IMR-90 (cell line): ENCODE results near the gene ACOT7. TPM values are rescaled to one million over a fixed set of nuclear protein-coding genes. Genes with fewer than 3 reads are reported as not detected.

Source experiments
- ATAC-seq: fragments of 200-7000 bp; cut with Tn5 transposase; 2 replicates; pipeline ENCODE4 v1.9.1; 2020; ENCODE audit warnings: low read depth, mild to moderate bottlenecking, moderate library complexity
- BruUV-seq: library from RNA; stranded (reverse); fragments of 400-500 nt; replicated peaks from 2 replicates; lab custom pipeline; 2021; lab: Mats Ljungman, UMichigan
- CTCF ChIA-PET: fragments of 300-600 bp; formaldehyde crosslinking; extraction: SDS; loops from one replicate; lab custom pipeline; 2021; ENCODE audit warnings: antibody characterized with exemption; lab: Yijun Ruan, JAX
- POLR2A ChIA-PET: fragments of 300-600 bp; sonication (Branson Sonifier 250); formaldehyde crosslinking; loops from one replicate; lab custom pipeline; 2022; ENCODE audit warnings: antibody characterized with exemption; ENCODE audit not compliant: unreplicated experiment; lab: Charles Lee
- DNase-seq: peaks from one replicate; pipeline ENCODE4 v3.0.0; 2013
- H2AFZ ChIP-seq: replicated peaks from 2 replicates; pipeline ENCODE3; 2013; ENCODE audit warnings: low read length, mild to moderate bottlenecking; ENCODE audit not compliant: poor library complexity
- H2AK5ac ChIP-seq: 2 replicates; pipeline ENCODE4 v1.6.1; 2013; ENCODE audit warnings: low read depth, low read length, inconsistent platforms
- H2AK9ac ChIP-seq: replicated peaks from 2 replicates; pipeline ENCODE3; 2013; ENCODE audit warnings: mild to moderate bottlenecking, low read depth, low read length, moderate library complexity; ENCODE audit not compliant: poor library complexity
- H2BK120ac ChIP-seq: 2 replicates; pipeline ENCODE4 v1.6.1; 2013; ENCODE audit warnings: low read depth, low read length, inconsistent platforms
- H2BK15ac ChIP-seq: 3 replicates; pipeline ENCODE4 v1.6.1; 2013; ENCODE audit warnings: low read depth, low read length, inconsistent platforms
- H2BK20ac ChIP-seq: 2 replicates; pipeline ENCODE4 v1.6.1; 2013; ENCODE audit warnings: low read depth, mild to moderate bottlenecking, inconsistent platforms, low read length, moderate library complexity
- H2BK5ac ChIP-seq: 2 replicates; pipeline ENCODE4 v1.6.1; 2013; ENCODE audit warnings: mild to moderate bottlenecking, low read depth, low read length, inconsistent platforms; ENCODE audit not compliant: poor library complexity, severe bottlenecking
- H3K14ac ChIP-seq: replicated peaks from 2 replicates; pipeline ENCODE4 v1.6.1; 2013; ENCODE audit warnings: low read depth, low read length, inconsistent platforms
- H3K18ac ChIP-seq: 2 replicates; pipeline ENCODE4 v1.6.1; 2013; ENCODE audit warnings: low read depth, low read length, control low read depth
- H3K23ac ChIP-seq: 2 replicates; pipeline ENCODE4 v1.6.1; 2013; ENCODE audit warnings: low read depth, low read length, inconsistent platforms
- H3K27ac ChIP-seq: 2 replicates; pipeline ENCODE4 v1.5.1; 2013; ENCODE audit warnings: mild to moderate bottlenecking, control low read depth, low read length; ENCODE audit not compliant: insufficient read depth
- H3K27me3 ChIP-seq: 2 replicates; pipeline ENCODE4 v1.6.1; 2013; ENCODE audit warnings: low read length; ENCODE audit not compliant: control insufficient read depth, insufficient read depth
- H3K36me3 ChIP-seq: 2 replicates; pipeline ENCODE4 v1.6.1; 2013; ENCODE audit warnings: low read length, mixed read lengths; ENCODE audit not compliant: control insufficient read depth, insufficient read depth
- H3K4ac ChIP-seq: 2 replicates; pipeline ENCODE4 v1.6.1; 2013; ENCODE audit warnings: low read depth, low read length, inconsistent platforms
- H3K4me1 ChIP-seq: 2 replicates; pipeline ENCODE4 v1.6.1; 2013; ENCODE audit warnings: low read length, mixed read lengths; ENCODE audit not compliant: control insufficient read depth, insufficient read depth
- H3K4me2 ChIP-seq: 2 replicates; pipeline ENCODE4 v1.6.1; 2013; ENCODE audit warnings: low read depth, mild to moderate bottlenecking, control low read depth, low read length, moderate library complexity
- H3K4me3 ChIP-seq: 2 replicates; pipeline ENCODE4 v1.5.1; 2013; ENCODE audit warnings: low read depth, mild to moderate bottlenecking, control low read depth, low read length, moderate library complexity; ENCODE audit not compliant: insufficient read depth
- H3K56ac ChIP-seq: 2 replicates; pipeline ENCODE4 v1.6.1; 2013; ENCODE audit warnings: low read length, inconsistent platforms; ENCODE audit not compliant: insufficient read depth; ENCODE audit errors: extremely low read depth
- H3K79me1 ChIP-seq, 2 experiments: 2 replicates each; pipeline ENCODE4 v1.6.1; 2013; ENCODE audit warnings: low read length in 2 of 2, inconsistent platforms in 1 of 2, low read depth in 1 of 2
- H3K9ac ChIP-seq: 2 replicates; pipeline ENCODE4 v1.6.1; 2013; ENCODE audit warnings: low read depth, low read length, control low read depth
- H3K9me1 ChIP-seq: 2 replicates; pipeline ENCODE4 v1.6.1; 2013; ENCODE audit warnings: low read length, inconsistent platforms; ENCODE audit not compliant: insufficient read depth
- H3K9me3 ChIP-seq: 2 replicates; pipeline ENCODE4 v1.6.1; 2013; ENCODE audit warnings: low read length; ENCODE audit not compliant: control insufficient read depth, insufficient read depth
- H4K20me1 ChIP-seq: 2 replicates; pipeline ENCODE4 v1.6.1; 2013; ENCODE audit warnings: low read length, inconsistent platforms; ENCODE audit not compliant: insufficient read depth
- H4K5ac ChIP-seq: 2 replicates; pipeline ENCODE4 v1.6.1; 2013; ENCODE audit warnings: mild to moderate bottlenecking, low read depth, low read length, control low read depth
- H4K8ac ChIP-seq, 2 experiments: 2 replicates each; pipeline ENCODE4 v1.6.1; 2013; ENCODE audit warnings: low read depth in 2 of 2, low read length in 2 of 2, control low read depth in 1 of 2, inconsistent platforms in 1 of 2
- H4K91ac ChIP-seq: 2 replicates; pipeline ENCODE4 v1.6.1; 2013; ENCODE audit warnings: low read depth, low read length, inconsistent platforms; ENCODE audit not compliant: insufficient read depth
- BHLHE40 ChIP-seq: fragments of 150-350 bp; IDR thresholded peaks from 2 replicates; pipeline ENCODE4 v1.6.1; 2016; ENCODE audit warnings: mild to moderate bottlenecking, low read depth, low read length
- CEBPB ChIP-seq: IDR thresholded peaks from 2 replicates; pipeline ENCODE4 v1.6.1; 2012; ENCODE audit warnings: low read depth, low read length, improper control_type of control experiment
- CHD1 ChIP-seq: IDR thresholded peaks from 2 replicates; pipeline ENCODE4 v1.6.1; 2012; ENCODE audit warnings: low read depth, low read length, improper control_type of control experiment
- ELK1 ChIP-seq: fragments of 150-350 bp; IDR thresholded peaks from 2 replicates; pipeline ENCODE4 v1.6.1; 2016; ENCODE audit warnings: low read depth, mild to moderate bottlenecking, low read length, moderate library complexity, borderline replicate concordance
- FOS ChIP-seq: fragments of 150-350 bp; IDR thresholded peaks from 2 replicates; pipeline ENCODE4 v1.6.1; 2016; ENCODE audit warnings: low read depth, low read length
- MAFK ChIP-seq: IDR thresholded peaks from 2 replicates; pipeline ENCODE4 v1.6.1; 2012; ENCODE audit warnings: low read depth, low read length, improper control_type of control experiment
- MAZ ChIP-seq: IDR thresholded peaks from 2 replicates; pipeline ENCODE4 v1.6.1; 2012; ENCODE audit warnings: low read depth, mild to moderate bottlenecking, low read length, improper control_type of control experiment, moderate library complexity, borderline replicate concordance
- MXI1 ChIP-seq: IDR thresholded peaks from 2 replicates; pipeline ENCODE4 v1.6.1; 2012; ENCODE audit warnings: low read depth, mild to moderate bottlenecking, low read length, moderate library complexity, borderline replicate concordance
- NFE2L2 ChIP-seq: fragments of 150-350 bp; IDR thresholded peaks from 2 replicates; pipeline ENCODE4 v1.6.1; 2016; ENCODE audit warnings: low read depth, mild to moderate bottlenecking, low read length
- POLR2A ChIP-seq: IDR thresholded peaks from 2 replicates; pipeline ENCODE4 v1.6.1; 2012; ENCODE audit warnings: mild to moderate bottlenecking, low read depth, low read length
- RAD21 ChIP-seq: IDR thresholded peaks from 2 replicates; pipeline ENCODE4 v1.6.1; 2012; ENCODE audit warnings: low read length, improper control_type of control experiment
- RCOR1 ChIP-seq: IDR thresholded peaks from 2 replicates; pipeline ENCODE4 v1.6.1; 2012; ENCODE audit warnings: mild to moderate bottlenecking, low read length, improper control_type of control experiment; ENCODE audit not compliant: insufficient replicate concordance
- RFX5 ChIP-seq: IDR thresholded peaks from 2 replicates; pipeline ENCODE4 v1.8.0; 2012; ENCODE audit warnings: low read depth, mild to moderate bottlenecking, low read length, moderate library complexity
- SMC3 ChIP-seq: fragments of 150-350 bp; IDR thresholded peaks from 2 replicates; pipeline ENCODE4 v1.6.1; 2016; ENCODE audit warnings: low read depth, mild to moderate bottlenecking, antibody characterized with exemption, low read length, moderate library complexity
- USF2 ChIP-seq: fragments of 150-350 bp; IDR thresholded peaks from 2 replicates; pipeline ENCODE4 v1.6.1; 2017; ENCODE audit warnings: mild to moderate bottlenecking, antibody characterized with exemption, low read length, low read depth
- WGBS, 2 experiments: methylation state at CpG; one replicate each; pipeline versions ENCODE4 v1.1.5 to v1.1.7; 2013; ENCODE audit warnings: missing lambda C conversion rate in 2 of 2; ENCODE audit not compliant: insufficient read length in 1 of 2; ENCODE audit errors: extremely low coverage in 2 of 2; 5-methylcytosine and 5-hydroxymethylcytosine counted together
- dilution Hi-C: fragments of 300-500 bp; cut with HindIII; formaldehyde crosslinking; loops from one replicate; pipeline ENCODE4 v1.14.3; 2018; ENCODE audit warnings: low sequenced_read_pairs; ENCODE audit not compliant: unreplicated experiment
- in situ Hi-C: fragments of 300-500 bp; cut with MboI; formaldehyde crosslinking; loops from 3 replicates; pipeline ENCODE4 v1.14.3; 2019; ENCODE audit warnings: low sequenced_read_pairs, inconsistent platforms, mixed read lengths
- intact Hi-C: fragments of 100-400 bp; cut with micrococcal nuclease; formaldehyde crosslinking; loops from 2 replicates; pipeline ENCODE4 v1.10.0; 2022
- polyA plus RNA-seq, 3 experiments: library from polyadenylated mRNA; depleted of rRNA; stranded (reverse); fragments of >200 nt; gene quantifications; 2 replicates each; pipeline ENCODE4 v1.2.3, GENCODE V29; 2012; ENCODE audit warnings: low replicate concordance in 1 of 3
- total RNA-seq: library from RNA; depleted of rRNA; stranded (reverse); fragments of >200 nt; gene quantifications from 2 replicates; pipeline ENCODE4 v1.2.3, GENCODE V29; 2012
- TF ChIP-seq, protein P1 (sequence below): conservative IDR thresholded peaks from 2 replicates; pipeline ENCODE4 v1.5.1; 2012; ENCODE audit warnings: mild to moderate bottlenecking, low read depth, low read length, improper control_type of control experiment

Gene ACOT7
- total and polyA plus RNA-seq, 2 of the 4 experiments (the other 2 are of a cell fraction): 51.6 to 242 TPM

DNA sequence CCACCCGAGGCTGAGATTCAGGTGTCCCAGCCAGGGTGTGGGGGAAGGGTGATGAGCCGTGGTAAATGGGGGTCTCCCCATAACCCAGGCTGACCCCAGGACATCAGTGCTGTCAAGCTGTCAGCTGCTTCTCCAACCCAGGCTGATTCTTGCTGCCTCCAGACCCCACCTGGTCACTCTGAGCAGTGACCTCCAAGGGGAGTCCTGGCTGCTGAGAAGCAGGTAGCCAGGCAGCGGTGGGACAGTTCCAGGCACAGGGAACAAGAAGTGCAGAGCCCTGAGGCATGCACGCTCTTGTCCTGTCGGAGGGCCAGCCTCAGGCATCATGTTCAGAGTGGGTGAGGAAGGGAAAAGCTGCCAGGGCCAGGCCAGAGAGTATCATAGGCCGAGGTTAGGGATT is 32.1 kb upstream of the ACOT7 start:
- intact Hi-C loops (no loop called here), dilution Hi-C loops (no loop called here), in situ Hi-C loops (no loop called here)
- Histone ChIP-seq H2AK9ac (no peak overlapping the region), H4K5ac (no peak overlapping the region), H4K8ac (no peak overlapping the region), H3K56ac (no peak overlapping the region), H4K20me1 (peaks cover 11% of the 10 kb centered on the region; the same call in 1 of the 2 replicates), H3K4me2 (no peak overlapping the region), H3K27ac (no peak overlapping the region), H3K36me3 (no peaks in the 10 kb centered on the region), H3K9me1 (no peaks in the 10 kb centered on the region), H3K14ac (no peak overlapping the region), H3K4me1 (peaks cover 3% of the 10 kb centered on the region; the same call in 1 of the 2 replicates), H4K91ac (no peak overlapping the region), H3K4ac (no peak overlapping the region), H2AK5ac (no peak overlapping the region), H2BK15ac (no peak overlapping the region), H3K9ac (no peak overlapping the region), H3K79me1 (no peaks in the 10 kb centered on the region), H3K18ac (no peak overlapping the region), H3K23ac (no peak overlapping the region), H2BK120ac (no peak overlapping the region), H2BK20ac (no peak overlapping the region), H3K27me3 (peaks cover 84% of the 10 kb centered on the region), H3K4me3 (no peak overlapping the region), H2AFZ (no peak overlapping the region), H2BK5ac (no peak overlapping the region), H3K9me3 (no peaks in the 10 kb centered on the region)
- no peak for TF ChIP-seq RFX5
- TF ChIP-seq POLR2A: no peak
- TF ChIP-seq BHLHE40: no peak
- no peak for TF ChIP-seq MAFK
- TF ChIP-seq CHD1: no peak
- TF ChIP-seq, protein P1, sequence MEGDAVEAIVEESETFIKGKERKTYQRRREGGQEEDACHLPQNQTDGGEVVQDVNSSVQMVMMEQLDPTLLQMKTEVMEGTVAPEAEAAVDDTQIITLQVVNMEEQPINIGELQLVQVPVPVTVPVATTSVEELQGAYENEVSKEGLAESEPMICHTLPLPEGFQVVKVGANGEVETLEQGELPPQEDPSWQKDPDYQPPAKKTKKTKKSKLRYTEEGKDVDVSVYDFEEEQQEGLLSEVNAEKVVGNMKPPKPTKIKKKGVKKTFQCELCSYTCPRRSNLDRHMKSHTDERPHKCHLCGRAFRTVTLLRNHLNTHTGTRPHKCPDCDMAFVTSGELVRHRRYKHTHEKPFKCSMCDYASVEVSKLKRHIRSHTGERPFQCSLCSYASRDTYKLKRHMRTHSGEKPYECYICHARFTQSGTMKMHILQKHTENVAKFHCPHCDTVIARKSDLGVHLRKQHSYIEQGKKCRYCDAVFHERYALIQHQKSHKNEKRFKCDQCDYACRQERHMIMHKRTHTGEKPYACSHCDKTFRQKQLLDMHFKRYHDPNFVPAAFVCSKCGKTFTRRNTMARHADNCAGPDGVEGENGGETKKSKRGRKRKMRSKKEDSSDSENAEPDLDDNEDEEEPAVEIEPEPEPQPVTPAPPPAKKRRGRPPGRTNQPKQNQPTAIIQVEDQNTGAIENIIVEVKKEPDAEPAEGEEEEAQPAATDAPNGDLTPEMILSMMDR: no peak
- no peak for TF ChIP-seq RAD21
- TF ChIP-seq MAZ: no peak
- no peak for TF ChIP-seq MXI1
- no peak for TF ChIP-seq RCOR1
- no peak for TF ChIP-seq SMC3
- no peak for TF ChIP-seq USF2
- TF ChIP-seq ELK1: no peak
- no peak for TF ChIP-seq FOS
- TF ChIP-seq CEBPB: no peak
- TF ChIP-seq NFE2L2: no peak
- 89% methylated on average over 3 of the region's 6 CpGs; no CpG with 5 or more reads in 1 of the 2 experiments for WGBS, 2 experiments
- no peak for ATAC-seq
- CTCF ChIA-PET: no interaction called here
- DNase-seq: no peak
- POLR2A ChIA-PET: no interaction called here
- BruUV-seq: no TSS peak
